ENCODE data around the gene PFDN4.

Gene PFDN4

GRCh38 chr20:54168961-54169862 is 38.7 kb upstream of the PFDN4 start (continued):
- TF ChIP-seq INSM2 (tag by site-specific recombination; IDR thresholded peaks at IDR 0.05) (peak; percentile 63), SP3 (tag by site-specific recombination; IDR thresholded peaks at IDR 0.05) (no peak), ELK4 (IDR thresholded peaks at IDR 0.05; ENCODE audit: borderline replicate concordance, low read depth, low read length) (no peak), ZNF18 (tag by site-specific recombination; IDR thresholded peaks at IDR 0.05) (peak; percentile 74; the same call in 1 of the 2 replicates), KLF16 (tag by site-specific recombination; IDR thresholded peaks at IDR 0.05) (no peak), HOXD13 (CRISPR knock-in tag; IDR thresholded peaks at IDR 0.05; ENCODE audit: borderline replicate concordance) (no peak), ZNF146 (tag by site-specific recombination; IDR thresholded peaks at IDR 0.05) (no peak), ZNF24 (tag by site-specific recombination; IDR thresholded peaks at IDR 0.05) (no peak), ZNF548 (tag by site-specific recombination; IDR thresholded peaks at IDR 0.05) (no peak), HIC1 (tag by site-specific recombination; IDR thresholded peaks at IDR 0.05) (no peak), ATF2 (tag by site-specific recombination; IDR thresholded peaks at IDR 0.05; ENCODE audit: low read depth) (no peak), ZNF211 (tag by site-specific recombination; IDR thresholded peaks at IDR 0.05; ENCODE audit: low read depth) (no peak), ZBTB1 (tag by site-specific recombination; IDR thresholded peaks at IDR 0.05) (peak; percentile 20; the same call in 1 of the 2 replicates), ZNF292 (tag by site-specific recombination; IDR thresholded peaks at IDR 0.05; ENCODE audit: borderline replicate concordance, low read depth) (no peak), ZNF639 (tag by site-specific recombination; IDR thresholded peaks at IDR 0.05) (no peak), ZNF2 (tag by site-specific recombination; IDR thresholded peaks at IDR 0.05) (no peak), PRDM10 (tag by site-specific recombination; IDR thresholded peaks at IDR 0.05) (peak; percentile 55; the same call in 1 of the 2 replicates), ZNF121 (tag by site-specific recombination; IDR thresholded peaks at IDR 0.05) (no peak), ZNF449 (tag by site-specific recombination; IDR thresholded peaks at IDR 0.05) (no peak), ZNF132 (tag by site-specific recombination; IDR thresholded peaks at IDR 0.05; ENCODE audit: borderline replicate concordance) (no peak), ZNF174 (tag by site-specific recombination; IDR thresholded peaks at IDR 0.05) (no peak), TRIM28 (IDR thresholded peaks at IDR 0.05; ENCODE audit: borderline replicate concordance, low read length) (no peak), HOXC10 (CRISPR knock-in tag; IDR thresholded peaks at IDR 0.05) (no peak), ZNF600 (tag by site-specific recombination; IDR thresholded peaks at IDR 0.05) (peak; percentile 75; the same call in 1 of the 2 replicates)

Measured in HEK293 (cell line).